DOHH2 (cell line): ENCODE results near the gene DPP3.

Experiments
- H3F3A ChIP-seq: fragments of 200-600 bp; sonication (generic), shearing (Covaris generic); 2 replicates; pipeline ENCODE4 v1.6.0; 2016; ENCODE audit warnings: antibody characterized with exemption, mild to moderate bottlenecking; ENCODE audit not compliant: control insufficient read depth, insufficient read depth
- H3K27ac ChIP-seq: fragments of 200-600 bp; sonication (generic); 2 replicates; pipeline ENCODE4 v1.5.1; 2014; ENCODE audit warnings: low read depth, mild to moderate bottlenecking, low read length, moderate library complexity
- H3K27me3 ChIP-seq: fragments of 200-600 bp; sonication (generic); 2 replicates; pipeline ENCODE4 v1.6.1; 2014; ENCODE audit warnings: mild to moderate bottlenecking, low read length, mixed read lengths; ENCODE audit not compliant: control insufficient read depth
- H3K36me3 ChIP-seq: fragments of 200-600 bp; sonication (generic); 2 replicates; pipeline ENCODE4 v1.6.1; 2014; ENCODE audit warnings: mild to moderate bottlenecking, low read length, moderate library complexity, mixed read lengths; ENCODE audit not compliant: control insufficient read depth
- H3K4me1 ChIP-seq: fragments of 200-600 bp; sonication (generic); 2 replicates; pipeline ENCODE4 v1.6.1; 2014; ENCODE audit warnings: mild to moderate bottlenecking, low read length, mixed read lengths; ENCODE audit not compliant: control insufficient read depth
- H3K4me2 ChIP-seq: fragments of 200-600 bp; sonication (generic); 2 replicates; pipeline ENCODE4 v1.6.0; 2014; ENCODE audit warnings: mild to moderate bottlenecking, low read length, moderate library complexity
- H3K4me3 ChIP-seq: fragments of 200-600 bp; sonication (generic); 2 replicates; pipeline ENCODE4 v1.5.1; 2014; ENCODE audit warnings: mild to moderate bottlenecking, low read length, mixed read lengths
- H3K79me2 ChIP-seq: fragments of 200-600 bp; sonication (generic); 2 replicates; pipeline ENCODE4 v1.6.1; 2014; ENCODE audit warnings: mild to moderate bottlenecking, low read length, mixed read lengths; ENCODE audit not compliant: control insufficient read depth
- H3K9me2 ChIP-seq: fragments of 200-600 bp; sonication (generic); replicated peaks from 2 replicates; pipeline ENCODE4 v1.6.1; 2014; ENCODE audit warnings: mild to moderate bottlenecking, low read length, mixed read lengths; ENCODE audit not compliant: control insufficient read depth
- H3K9me3 ChIP-seq: fragments of 200-600 bp; sonication (generic); 2 replicates; pipeline ENCODE4 v1.6.1; 2014; ENCODE audit warnings: antibody characterized with exemption, low read length, mixed read lengths; ENCODE audit not compliant: control insufficient read depth, insufficient read depth
- H4K20me1 ChIP-seq: fragments of 200-600 bp; sonication (generic); 2 replicates; pipeline ENCODE4 v1.6.0; 2014; ENCODE audit warnings: low read depth, mild to moderate bottlenecking, antibody characterized with exemption, low read length, moderate library complexity; ENCODE audit not compliant: control insufficient read depth, insufficient read depth
- EZH2phosphoT487 ChIP-seq: fragments of 200-600 bp; sonication (generic); IDR thresholded peaks from 2 replicates; pipeline ENCODE4 v1.6.1; 2017; ENCODE audit warnings: borderline replicate concordance, mild to moderate bottlenecking, antibody characterized with exemption, low read length, moderate library complexity, mixed read lengths
- TF ChIP-seq, protein P1 (sequence below): fragments of 200-600 bp; sonication (generic); IDR thresholded peaks from one replicate; pipeline ENCODE4 v1.5.1; 2014; ENCODE audit warnings: antibody characterized with exemption, mild to moderate bottlenecking, low read depth, low read length; ENCODE audit not compliant: poor library complexity, severe bottlenecking

The DPP3 gene

DNA sequence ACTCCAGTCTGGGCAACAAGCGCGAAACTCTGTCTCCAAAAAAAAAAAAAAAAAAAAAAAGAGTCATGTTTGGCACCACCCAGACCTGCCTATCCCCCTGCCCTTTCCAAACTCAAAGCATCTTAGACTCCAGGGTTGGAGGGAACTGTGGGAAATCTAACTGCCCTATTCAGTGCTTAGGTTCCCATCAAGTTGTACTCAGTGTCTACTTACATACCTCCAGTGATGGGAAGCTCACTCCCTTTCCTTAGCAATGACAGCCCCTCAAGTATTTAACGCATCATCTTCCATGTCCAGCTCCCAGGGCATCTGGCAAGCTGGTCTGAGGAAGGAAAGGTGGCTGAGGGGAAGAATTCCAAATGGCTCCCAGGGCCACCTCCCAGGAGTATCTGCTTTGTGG lies 69.5 kb downstream of the DPP3 start:
- H3K27ac ChIP-seq, result no peak overlapping the region
- H3K4me1 ChIP-seq, result peaks cover 17% of the 10 kb centered on the region
- no peaks in the 10 kb centered on the region for H3K9me3 ChIP-seq
- H3K4me3 ChIP-seq, result no peak overlapping the region
- H3K9me2 ChIP-seq, result no peaks in the 10 kb centered on the region
- TF ChIP-seq EZH2phosphoT487, result no peak
- H3K4me2 ChIP-seq, result no peak overlapping the region
- H3K36me3 ChIP-seq, result no peaks in the 10 kb centered on the region
- H4K20me1 ChIP-seq, result no peaks in the 10 kb centered on the region
- peaks cover 42% of the 10 kb centered on the region for H3K27me3 ChIP-seq
- H3K79me2 ChIP-seq, result peaks cover 6% of the 10 kb centered on the region
- H3F3A ChIP-seq, result no peaks in the 10 kb centered on the region

DNA sequence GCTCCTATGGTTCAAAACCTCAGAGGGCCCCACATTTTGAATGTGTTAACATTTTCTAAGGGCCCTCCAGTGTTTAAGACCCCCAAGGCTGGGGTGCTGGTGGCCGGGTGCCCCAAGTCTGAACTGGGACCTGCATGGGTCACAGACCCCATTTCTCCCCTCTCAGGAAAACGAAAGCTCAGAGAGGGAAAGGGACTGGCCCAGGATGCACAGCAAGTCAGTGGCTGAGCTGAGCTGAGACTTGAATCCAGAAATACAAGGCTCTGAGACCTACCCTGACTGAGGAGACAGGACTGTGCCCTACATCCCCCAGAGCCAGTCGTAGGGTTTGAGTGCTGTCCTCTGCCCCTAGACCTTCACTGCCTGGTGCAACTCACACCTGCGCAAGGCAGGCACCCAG lies 70.7 kb downstream of the DPP3 start:
- Histone ChIP-seq H3K27me3 (peaks cover 45% of the 10 kb centered on the region), H3K79me2 (no peaks in the 10 kb centered on the region), H3K4me2 (no peak overlapping the region), H3K9me3 (no peaks in the 10 kb centered on the region), H3K9me2 (no peaks in the 10 kb centered on the region), H3K27ac (no peak overlapping the region), H4K20me1 (no peaks in the 10 kb centered on the region), H3K36me3 (no peaks in the 10 kb centered on the region), H3F3A (no peaks in the 10 kb centered on the region), H3K4me1 (peaks cover 10% of the 10 kb centered on the region), H3K4me3 (no peak overlapping the region)
- TF ChIP-seq EZH2phosphoT487, result no peak

DNA sequence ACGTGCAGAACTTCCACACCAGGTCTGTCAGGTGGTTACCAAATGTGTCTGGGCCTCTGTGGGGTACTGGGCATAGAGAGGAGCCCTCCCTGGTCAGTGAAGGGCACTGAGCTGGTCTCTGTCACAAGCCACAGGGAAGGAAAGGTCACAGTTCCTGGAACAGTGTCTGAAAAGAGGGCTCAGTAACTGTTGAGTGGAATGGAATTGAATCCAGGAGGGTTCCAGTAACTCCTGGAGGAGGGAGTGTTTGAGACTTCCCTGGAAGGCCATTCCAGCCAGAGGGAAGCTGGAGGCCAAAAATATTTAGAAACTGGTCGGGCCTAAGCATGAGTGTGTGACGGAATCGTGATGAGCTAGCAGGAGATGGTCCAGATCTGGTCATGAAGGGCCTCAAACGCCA lies 74.4 kb downstream of the DPP3 start:
- no peaks in the 10 kb centered on the region for H4K20me1 ChIP-seq

DNA sequence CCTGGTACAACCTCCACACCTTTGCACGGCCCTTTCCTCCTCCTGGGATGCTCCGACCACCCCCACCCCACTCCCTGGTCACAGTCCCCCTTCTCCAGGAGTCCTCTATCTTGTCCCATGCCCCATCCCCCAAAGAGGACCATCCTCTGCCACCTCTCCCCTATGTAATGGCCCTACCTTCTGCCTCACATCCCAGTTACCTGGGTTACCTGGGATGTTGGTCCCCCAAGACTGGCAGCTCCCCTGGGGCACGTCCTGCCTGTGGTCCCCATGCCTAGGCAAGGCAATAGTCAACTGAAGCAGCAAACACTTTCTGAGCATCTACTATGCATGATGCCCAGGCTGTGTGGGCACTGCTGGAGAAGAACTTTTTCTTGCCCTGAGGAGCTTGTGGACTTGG lies 75.2 kb downstream of the DPP3 start:
- Histone ChIP-seq H3K9me3 (no peaks in the 10 kb centered on the region), H3K9me2 (no peaks in the 10 kb centered on the region), H3K79me2 (no peaks in the 10 kb centered on the region), H3K4me1 (no peaks in the 10 kb centered on the region), H3K27me3 (0 out of 2 replicates have a peak, but pooled peaks cover 7% of the 10 kb centered on the region), H3K4me3 (no peak overlapping the region), H3F3A (no peaks in the 10 kb centered on the region), H3K36me3 (no peaks in the 10 kb centered on the region), H3K4me2 (no peak overlapping the region), H4K20me1 (no peaks in the 10 kb centered on the region), H3K27ac (no peak overlapping the region)
- TF ChIP-seq, protein P1, sequence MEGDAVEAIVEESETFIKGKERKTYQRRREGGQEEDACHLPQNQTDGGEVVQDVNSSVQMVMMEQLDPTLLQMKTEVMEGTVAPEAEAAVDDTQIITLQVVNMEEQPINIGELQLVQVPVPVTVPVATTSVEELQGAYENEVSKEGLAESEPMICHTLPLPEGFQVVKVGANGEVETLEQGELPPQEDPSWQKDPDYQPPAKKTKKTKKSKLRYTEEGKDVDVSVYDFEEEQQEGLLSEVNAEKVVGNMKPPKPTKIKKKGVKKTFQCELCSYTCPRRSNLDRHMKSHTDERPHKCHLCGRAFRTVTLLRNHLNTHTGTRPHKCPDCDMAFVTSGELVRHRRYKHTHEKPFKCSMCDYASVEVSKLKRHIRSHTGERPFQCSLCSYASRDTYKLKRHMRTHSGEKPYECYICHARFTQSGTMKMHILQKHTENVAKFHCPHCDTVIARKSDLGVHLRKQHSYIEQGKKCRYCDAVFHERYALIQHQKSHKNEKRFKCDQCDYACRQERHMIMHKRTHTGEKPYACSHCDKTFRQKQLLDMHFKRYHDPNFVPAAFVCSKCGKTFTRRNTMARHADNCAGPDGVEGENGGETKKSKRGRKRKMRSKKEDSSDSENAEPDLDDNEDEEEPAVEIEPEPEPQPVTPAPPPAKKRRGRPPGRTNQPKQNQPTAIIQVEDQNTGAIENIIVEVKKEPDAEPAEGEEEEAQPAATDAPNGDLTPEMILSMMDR, result no peak
- TF ChIP-seq EZH2phosphoT487, result no peak

More for the DNA sequence above, 74.4 kb downstream of the DPP3 start:
- Histone ChIP-seq H3K4me2 (no peak overlapping the region), H3K9me3 (no peaks in the 10 kb centered on the region), H3K79me2 (no peaks in the 10 kb centered on the region), H3K27ac (no peak overlapping the region), H3K36me3 (no peaks in the 10 kb centered on the region), H3K9me2 (no peaks in the 10 kb centered on the region), H3K27me3 (peaks cover 13% of the 10 kb centered on the region; the same call in 1 of the 2 replicates), H3F3A (no peaks in the 10 kb centered on the region), H3K4me3 (no peak overlapping the region), H3K4me1 (no peaks in the 10 kb centered on the region)
- TF ChIP-seq EZH2phosphoT487, result no peak
- TF ChIP-seq, protein P1, result no peak
